Stimulated activated effector memory CD8-positive, alpha-beta T cell treated with anti-CD3 and anti-CD28 coated beads, Interleukin-12 subunit alpha, Interleukin-12 subunit beta, amount 100 ng/mL, for 72 hours (primary cell): ENCODE results near the gene HDAC9.

Experiments
- ATAC-seq: fragments of 150-1000 bp; cut with Tn5 transposase; 2 replicates; pipeline ENCODE4 v1.10.0; 2021
- DNase-seq, 2 donors: peaks; one replicate each; pipeline ENCODE4 v3.0.0; 2021 to 2022; ENCODE audit warnings: low spot score in 2 of 2
- H3K27ac Mint-ChIP-seq: one replicate; pipeline ENCODE4 v1.8.0; 2022; ENCODE audit warnings: mild to moderate bottlenecking, mixed read lengths
- H3K36me3 Mint-ChIP-seq: one replicate; pipeline ENCODE4 v1.8.0; 2022; ENCODE audit warnings: mild to moderate bottlenecking, mixed read lengths
- H3K4me1 Mint-ChIP-seq: one replicate; pipeline ENCODE4 v1.8.0; 2022; ENCODE audit warnings: mixed read lengths
- H3K4me3 Mint-ChIP-seq: one replicate; pipeline ENCODE4 v1.8.0; 2022; ENCODE audit warnings: mild to moderate bottlenecking, mixed read lengths
- H3K9me3 Mint-ChIP-seq: one replicate; pipeline ENCODE4 v1.8.0; 2022; ENCODE audit warnings: mixed read lengths

HDAC9 gene

DNA sequence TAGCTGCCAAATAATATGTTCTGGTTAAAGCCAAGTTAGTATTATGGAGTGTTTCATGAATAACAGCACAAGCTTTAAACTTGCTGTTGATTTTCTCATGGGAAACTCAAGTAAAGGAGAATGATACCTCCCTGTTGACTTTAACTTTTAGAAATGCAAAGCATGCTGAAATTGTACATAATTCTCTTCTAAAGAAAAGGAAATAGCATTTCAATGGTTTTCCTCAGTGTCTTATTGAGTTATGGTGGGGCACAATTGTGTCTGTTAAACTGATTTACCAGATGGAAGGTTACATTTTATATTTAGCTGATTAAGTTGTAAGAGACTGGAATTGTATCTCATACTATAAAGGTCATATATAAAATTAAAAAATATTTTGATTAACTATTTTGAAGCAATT, 119.3 kb downstream of the HDAC9 start:
- no peak overlapping the region for H3K4me3 Mint-ChIP-seq
- no peak for ATAC-seq
- no peak for DNase-seq
- peaks cover 11% of the 10 kb centered on the region for H3K36me3 Mint-ChIP-seq
- peaks cover 6% of the 10 kb centered on the region for H3K9me3 Mint-ChIP-seq
- peaks cover 7% of the 10 kb centered on the region for H3K4me1 Mint-ChIP-seq
- no peak overlapping the region for H3K27ac Mint-ChIP-seq

DNA sequence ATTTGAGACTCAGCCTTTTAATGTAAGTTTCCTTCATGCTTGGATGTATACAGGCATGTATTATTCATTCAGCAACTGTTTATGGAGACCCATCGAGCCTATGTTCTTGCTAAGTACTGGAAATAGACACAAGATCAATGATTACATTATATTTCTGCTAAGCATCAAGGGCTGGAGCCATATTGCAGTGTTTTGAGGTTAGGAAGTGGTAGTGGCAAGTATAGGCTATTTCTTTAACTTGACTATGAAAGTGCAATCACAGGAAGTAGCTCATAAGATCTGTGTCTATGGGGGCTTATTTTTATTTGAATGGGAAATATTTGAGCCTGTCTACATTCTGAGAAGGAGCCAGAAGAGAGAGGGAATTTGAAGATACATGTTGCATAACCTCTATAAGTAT, 123.8 kb downstream of the HDAC9 start:
- peaks cover 5% of the 10 kb centered on the region for H3K9me3 Mint-ChIP-seq
- DNase-seq (no peak), ATAC-seq (no peak)
- H3K36me3 Mint-ChIP-seq: peaks cover 25% of the 10 kb centered on the region
- peak overlapping the region; percentile 21 for H3K27ac Mint-ChIP-seq
- no peaks in the 10 kb centered on the region for H3K4me1 Mint-ChIP-seq
- H3K4me3 Mint-ChIP-seq: no peak overlapping the region

DNA sequence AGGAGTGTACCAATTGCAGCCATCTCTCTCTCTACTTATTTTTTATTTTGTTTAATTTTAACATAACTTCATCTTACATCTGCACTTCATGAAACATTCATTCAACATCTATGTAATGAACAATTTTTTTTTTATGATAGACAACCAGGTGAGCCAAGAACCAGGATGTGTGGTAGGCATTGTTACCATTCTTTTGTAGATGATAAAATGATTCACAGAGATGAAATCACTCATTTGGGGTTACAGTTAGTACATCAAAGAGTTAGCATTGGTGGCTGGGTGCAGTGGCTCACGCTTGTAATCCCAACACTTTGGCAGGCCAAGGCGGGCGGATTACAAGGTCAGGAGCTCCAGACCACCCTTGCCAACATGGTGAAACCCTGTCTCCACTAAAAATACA, 127.8 kb downstream of the HDAC9 start:
- ATAC-seq (peak; percentile 56), DNase-seq (no peak)
- peaks cover 18% of the 10 kb centered on the region for H3K36me3 Mint-ChIP-seq
- H3K9me3 Mint-ChIP-seq: no peaks in the 10 kb centered on the region
- H3K27ac Mint-ChIP-seq: no peak overlapping the region
- no peak overlapping the region for H3K4me3 Mint-ChIP-seq
- H3K4me1 Mint-ChIP-seq: no peaks in the 10 kb centered on the region

DNA sequence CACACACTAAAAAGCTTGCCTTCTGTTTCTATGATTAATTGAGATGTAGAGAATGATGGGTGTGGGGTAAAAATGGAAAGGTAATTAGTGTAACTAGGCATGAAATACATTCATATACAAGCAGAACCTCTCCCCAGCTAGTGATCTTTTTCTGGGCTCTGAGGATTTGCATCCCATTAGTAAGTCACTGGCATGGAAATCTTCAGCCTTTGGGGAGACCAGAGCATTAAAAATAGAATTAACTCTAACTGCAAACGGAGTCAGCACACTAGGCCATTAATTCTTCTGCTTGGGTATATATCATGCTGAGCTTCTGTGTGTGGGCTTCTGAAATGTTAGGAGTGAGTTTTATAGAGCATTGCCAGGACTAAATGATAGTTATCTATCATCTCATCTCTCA, 128.9 kb downstream of the HDAC9 start:
- no peak overlapping the region for H3K27ac Mint-ChIP-seq
- no peak for ATAC-seq
- peaks cover 18% of the 10 kb centered on the region for H3K36me3 Mint-ChIP-seq

DNA sequence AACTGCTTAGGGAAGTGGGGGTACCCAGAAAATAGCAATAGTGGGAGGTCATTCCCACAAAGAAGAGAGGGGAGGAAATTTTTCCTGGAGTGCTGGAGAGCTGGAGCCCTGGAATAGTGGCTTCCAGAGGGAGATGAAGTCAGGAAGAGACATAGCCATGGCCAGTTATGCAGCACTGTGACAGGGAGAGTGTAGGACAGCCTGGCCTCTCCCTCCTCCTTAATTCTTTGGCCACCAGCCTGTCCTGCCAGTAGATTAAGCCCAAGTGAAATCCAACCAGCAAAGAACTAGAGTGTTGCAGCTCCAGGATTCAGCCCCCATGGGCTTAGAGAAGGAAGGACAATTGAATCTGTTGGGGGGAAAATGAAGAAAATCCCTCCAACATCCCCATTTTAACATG, 130.5 kb downstream of the HDAC9 start:
- no peaks in the 10 kb centered on the region for H3K9me3 Mint-ChIP-seq
- H3K4me1 Mint-ChIP-seq: no peaks in the 10 kb centered on the region
- ATAC-seq (no peak), DNase-seq (no peak)
- no peak overlapping the region for H3K27ac Mint-ChIP-seq
- no peak overlapping the region for H3K4me3 Mint-ChIP-seq
- peaks cover 12% of the 10 kb centered on the region for H3K36me3 Mint-ChIP-seq

More for the DNA sequence above, 128.9 kb downstream of the HDAC9 start:
- DNase-seq: no peak
- H3K4me3 Mint-ChIP-seq: no peak overlapping the region
- H3K4me1 Mint-ChIP-seq: no peaks in the 10 kb centered on the region
- no peaks in the 10 kb centered on the region for H3K9me3 Mint-ChIP-seq

DNA sequence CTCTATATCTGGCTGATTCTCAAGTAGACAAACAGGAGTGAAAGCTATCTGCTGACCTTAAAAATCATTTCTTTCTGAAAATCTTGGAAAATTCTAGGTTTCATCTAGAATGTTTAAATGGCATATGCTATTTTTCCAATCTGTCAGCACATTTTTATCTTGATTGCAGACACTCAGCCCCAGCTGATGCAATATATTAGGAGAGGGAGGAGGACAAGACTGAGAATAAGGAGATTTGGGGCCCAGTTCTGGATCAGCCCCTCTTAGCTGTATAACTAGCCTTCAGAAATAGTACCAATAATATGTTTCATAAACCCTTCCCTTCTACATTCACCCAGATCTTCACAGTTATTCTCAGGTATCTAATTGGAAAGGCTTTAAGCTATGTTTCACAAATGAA, 131.2 kb downstream of the HDAC9 start:
- no peak overlapping the region for H3K27ac Mint-ChIP-seq
- H3K4me1 Mint-ChIP-seq: no peaks in the 10 kb centered on the region
- ATAC-seq: no peak
- peaks cover 11% of the 10 kb centered on the region for H3K36me3 Mint-ChIP-seq
- H3K4me3 Mint-ChIP-seq: no peak overlapping the region
- no peak for DNase-seq
- no peaks in the 10 kb centered on the region for H3K9me3 Mint-ChIP-seq

DNA sequence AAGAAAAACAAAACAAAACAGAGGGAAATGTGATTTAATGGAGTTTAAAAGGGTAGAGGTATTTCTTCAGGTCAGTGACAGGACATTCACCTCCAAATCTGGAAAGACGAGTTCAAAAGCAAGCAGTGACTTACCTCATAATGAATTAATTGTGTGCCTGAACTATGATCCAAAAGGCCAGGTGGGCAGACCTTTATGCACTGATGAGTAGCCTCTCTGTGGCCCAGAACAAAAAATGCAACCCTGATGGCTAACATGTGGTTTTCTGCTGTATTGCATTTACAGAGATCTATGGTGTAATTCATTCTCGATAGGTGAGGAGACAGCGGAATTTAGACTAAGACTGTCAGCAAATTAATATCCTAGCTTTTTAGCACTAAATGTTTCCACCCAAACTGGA, 142.0 kb downstream of the HDAC9 start:
- ATAC-seq: no peak
- H3K27ac Mint-ChIP-seq: peak overlapping the region; percentile 96
- H3K4me1 Mint-ChIP-seq: peaks cover 32% of the 10 kb centered on the region
- H3K36me3 Mint-ChIP-seq: peaks cover 12% of the 10 kb centered on the region
- DNase-seq: no peak
- no peaks in the 10 kb centered on the region for H3K9me3 Mint-ChIP-seq
- no peak overlapping the region for H3K4me3 Mint-ChIP-seq

DNA sequence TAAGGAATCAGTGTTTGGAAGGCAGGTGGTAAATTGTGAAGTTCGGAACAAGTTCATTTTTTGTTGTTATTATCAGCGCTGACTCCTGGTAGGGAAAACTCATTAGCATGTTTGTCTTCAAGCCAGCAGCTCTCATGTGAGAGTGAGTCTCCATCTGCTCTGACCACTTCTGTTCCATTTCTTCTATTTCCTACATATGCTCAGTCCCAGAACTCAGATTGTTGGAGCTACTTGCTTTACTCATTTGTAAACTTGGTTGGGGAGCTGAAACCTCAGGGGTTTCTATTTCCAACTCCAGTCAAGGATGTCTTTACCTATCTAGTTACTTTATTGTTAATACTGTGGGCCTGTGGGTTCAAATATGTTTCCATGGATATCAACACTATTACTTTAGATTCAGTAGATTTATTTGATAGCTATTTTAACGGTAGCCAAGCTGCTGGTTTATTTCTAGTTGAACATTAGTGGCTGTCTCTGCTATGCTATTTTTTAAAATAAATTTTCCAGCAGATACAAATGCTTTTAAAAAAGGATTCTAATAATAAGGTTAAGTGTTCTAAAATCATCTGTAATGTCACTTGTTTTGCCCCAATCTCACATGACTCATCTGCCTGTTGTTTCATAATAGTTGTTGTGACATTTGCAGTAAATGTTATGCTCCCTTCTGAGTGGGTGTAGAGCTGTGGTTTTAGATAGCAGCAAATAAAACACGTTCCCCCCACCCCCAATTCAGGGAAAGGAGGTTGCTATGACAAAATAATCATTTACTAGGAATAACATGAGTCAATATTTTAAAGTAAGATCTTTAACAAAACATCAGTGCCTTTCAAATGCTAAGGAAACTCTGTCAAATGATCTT, 143.3 kb downstream of the HDAC9 start:
- H3K9me3 Mint-ChIP-seq: no peaks in the 10 kb centered on the region
- H3K4me3 Mint-ChIP-seq: peak overlapping the region; percentile 37
- DNase-seq (peak in 1 of 2 donors; percentile 53), ATAC-seq (peak; percentile 93)
- H3K27ac Mint-ChIP-seq: peak overlapping the region; percentile 96
- peaks cover 32% of the 10 kb centered on the region for H3K4me1 Mint-ChIP-seq
- peaks cover 12% of the 10 kb centered on the region for H3K36me3 Mint-ChIP-seq

DNA sequence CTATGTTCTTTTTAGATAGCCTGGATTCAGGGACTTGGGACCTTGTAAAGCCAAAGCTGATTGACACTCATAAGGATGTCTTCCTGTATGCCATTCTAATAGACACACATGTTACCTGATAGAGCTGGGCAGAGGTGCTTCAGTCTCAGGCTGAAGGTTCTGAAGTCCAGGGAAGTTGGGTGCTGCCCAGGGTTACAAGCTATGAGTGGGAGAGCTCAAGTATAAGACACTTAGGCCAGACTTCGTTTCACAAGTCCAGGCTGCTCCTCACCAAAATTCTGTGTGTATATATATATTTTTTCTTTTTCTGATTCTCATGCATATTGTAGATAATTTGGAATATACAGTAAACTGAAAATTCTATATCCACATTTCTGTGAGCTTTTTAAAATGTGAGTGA, 144.2 kb downstream of the HDAC9 start:
- DNase-seq (no peak), ATAC-seq (no peak)
- peak overlapping the region; percentile 96 for H3K27ac Mint-ChIP-seq
- H3K4me3 Mint-ChIP-seq: peak overlapping the region; percentile 37
- peaks cover 12% of the 10 kb centered on the region for H3K36me3 Mint-ChIP-seq
- H3K9me3 Mint-ChIP-seq: no peaks in the 10 kb centered on the region
- peaks cover 36% of the 10 kb centered on the region for H3K4me1 Mint-ChIP-seq

DNA sequence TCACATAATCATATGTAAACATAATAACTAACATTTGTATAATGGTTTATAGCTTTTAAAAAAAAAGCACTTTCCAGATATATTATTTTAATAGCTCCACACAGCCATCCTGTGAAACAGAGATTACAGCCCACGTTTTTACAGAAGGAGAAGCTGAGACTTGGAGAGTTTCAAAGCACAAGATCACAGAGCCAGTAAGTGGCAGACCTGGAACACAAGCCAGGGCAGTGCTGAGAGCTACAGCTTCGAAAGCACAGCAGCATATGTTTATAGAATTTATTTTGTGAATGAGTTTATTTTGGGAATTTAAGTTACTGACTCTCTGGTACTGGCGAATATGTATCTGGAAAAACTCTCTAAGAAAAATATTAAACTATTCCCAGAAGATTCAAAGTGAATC, 149.4 kb downstream of the HDAC9 start:
- H3K27ac Mint-ChIP-seq: peak overlapping the region; percentile 11
- no peak overlapping the region for H3K4me3 Mint-ChIP-seq
- H3K4me1 Mint-ChIP-seq: peaks cover 17% of the 10 kb centered on the region
- no peak for DNase-seq
- no peaks in the 10 kb centered on the region for H3K9me3 Mint-ChIP-seq
- peaks cover 43% of the 10 kb centered on the region for H3K36me3 Mint-ChIP-seq
- ATAC-seq: no peak

DNA sequence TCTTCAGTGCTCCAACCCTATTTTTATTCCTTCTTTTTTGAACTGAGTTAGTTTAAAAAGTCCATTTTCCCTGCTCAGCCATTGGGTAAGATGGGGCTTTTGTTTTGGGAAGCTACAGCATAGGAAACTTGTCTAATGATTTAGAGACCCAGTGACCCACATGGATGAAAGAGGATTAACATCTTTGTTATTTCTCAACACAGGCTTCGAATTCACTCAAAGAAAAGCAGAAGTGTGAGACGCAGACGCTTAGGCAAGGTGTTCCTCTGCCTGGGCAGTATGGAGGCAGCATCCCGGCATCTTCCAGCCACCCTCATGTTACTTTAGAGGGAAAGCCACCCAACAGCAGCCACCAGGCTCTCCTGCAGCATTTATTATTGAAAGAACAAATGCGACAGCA, 152.0 kb downstream of the HDAC9 start:
- no peak for ATAC-seq
- H3K4me1 Mint-ChIP-seq: peaks cover 12% of the 10 kb centered on the region
- no peak overlapping the region for H3K4me3 Mint-ChIP-seq
- no peak for DNase-seq
- H3K36me3 Mint-ChIP-seq: peaks cover 46% of the 10 kb centered on the region
- peak overlapping the region; percentile 94 for H3K27ac Mint-ChIP-seq
- no peaks in the 10 kb centered on the region for H3K9me3 Mint-ChIP-seq

DNA sequence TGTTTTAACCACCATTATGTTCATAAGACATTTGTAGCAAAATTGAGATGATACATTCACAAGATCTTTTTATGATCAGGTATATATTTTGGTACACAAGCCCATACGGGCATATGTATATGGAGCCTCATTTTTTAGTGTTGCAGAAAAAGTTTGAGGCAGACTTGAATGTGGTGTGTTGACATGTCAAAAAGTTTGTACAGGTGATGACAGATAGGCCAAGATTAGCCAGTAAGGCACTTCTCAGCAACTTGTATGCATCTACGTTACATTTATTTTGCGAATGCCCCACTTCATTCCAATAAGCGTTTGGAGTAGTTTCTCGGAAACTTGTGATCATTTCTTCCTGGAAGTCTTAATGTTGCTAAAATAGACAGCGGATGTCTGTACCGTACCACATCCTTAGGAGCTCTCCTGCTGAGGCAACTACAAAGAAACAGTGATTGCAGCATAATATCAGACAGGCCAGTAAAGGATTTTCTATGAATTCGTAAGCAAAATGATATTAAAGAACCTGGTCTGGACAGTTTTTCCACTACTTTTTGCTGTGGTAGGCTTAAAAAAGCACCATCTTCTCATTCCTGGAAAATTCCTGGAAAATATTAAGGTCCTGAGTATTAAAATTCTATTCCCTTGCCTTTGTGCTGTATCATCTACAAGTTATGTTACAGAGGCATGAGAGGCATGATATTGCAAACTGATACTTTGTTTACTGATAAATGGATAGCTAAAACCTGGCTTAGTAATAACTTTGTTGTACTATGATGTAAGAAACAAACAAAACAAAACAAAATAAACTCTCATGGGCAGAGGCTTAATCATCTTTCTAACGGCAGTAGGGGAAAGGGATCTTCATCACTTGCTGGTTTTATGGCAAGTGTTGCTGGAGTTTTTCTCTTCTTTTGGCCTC, 153.6 kb downstream of the HDAC9 start:
- H3K4me1 Mint-ChIP-seq: peaks cover 12% of the 10 kb centered on the region
- no peak for DNase-seq
- peak overlapping the region; percentile 60 for H3K4me3 Mint-ChIP-seq
- peaks cover 46% of the 10 kb centered on the region for H3K36me3 Mint-ChIP-seq
- peak; percentile 90 for ATAC-seq
- H3K27ac Mint-ChIP-seq: peak overlapping the region; percentile 94
- no peaks in the 10 kb centered on the region for H3K9me3 Mint-ChIP-seq

DNA sequence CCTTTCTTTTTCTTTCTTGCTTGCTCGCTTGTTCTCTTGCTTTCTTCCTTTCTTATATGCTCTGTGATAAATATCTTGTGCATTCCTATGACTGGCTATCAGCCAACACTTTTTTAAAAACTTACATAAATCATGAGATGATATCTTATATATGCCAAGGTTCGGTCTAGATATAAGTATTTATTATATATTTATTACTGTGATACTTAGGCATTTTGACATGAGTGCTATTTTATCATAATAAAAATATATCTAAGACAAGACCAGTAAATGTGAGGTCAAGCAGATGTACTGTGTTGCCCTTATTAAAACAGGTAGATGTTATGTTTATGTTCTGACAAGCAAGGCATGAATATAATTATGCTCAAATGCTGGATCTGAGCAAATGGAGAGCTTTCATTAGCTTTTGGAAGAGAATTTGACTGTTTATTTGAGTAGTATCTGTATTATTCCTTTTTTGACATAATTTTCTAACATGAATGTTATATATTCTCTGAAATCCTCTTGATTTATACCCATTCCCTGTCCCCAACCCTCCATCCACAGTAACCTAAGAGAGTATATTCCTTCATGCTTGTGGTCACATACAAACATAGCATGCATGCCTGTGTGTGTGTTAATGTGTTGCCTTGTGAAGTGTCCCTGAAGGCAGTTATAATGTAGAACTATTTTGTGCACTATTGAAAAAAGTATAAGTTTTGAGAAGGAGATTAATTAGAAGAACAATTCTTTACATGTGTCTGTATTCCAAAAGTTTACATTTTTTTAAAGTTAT, 158.0 kb downstream of the HDAC9 start:
- no peaks in the 10 kb centered on the region for H3K9me3 Mint-ChIP-seq
- peaks cover 1% of the 10 kb centered on the region for H3K4me1 Mint-ChIP-seq
- DNase-seq: no peak
- ATAC-seq: no peak
- H3K27ac Mint-ChIP-seq: no peak overlapping the region
- no peak overlapping the region for H3K4me3 Mint-ChIP-seq
- peaks cover 17% of the 10 kb centered on the region for H3K36me3 Mint-ChIP-seq

DNA sequence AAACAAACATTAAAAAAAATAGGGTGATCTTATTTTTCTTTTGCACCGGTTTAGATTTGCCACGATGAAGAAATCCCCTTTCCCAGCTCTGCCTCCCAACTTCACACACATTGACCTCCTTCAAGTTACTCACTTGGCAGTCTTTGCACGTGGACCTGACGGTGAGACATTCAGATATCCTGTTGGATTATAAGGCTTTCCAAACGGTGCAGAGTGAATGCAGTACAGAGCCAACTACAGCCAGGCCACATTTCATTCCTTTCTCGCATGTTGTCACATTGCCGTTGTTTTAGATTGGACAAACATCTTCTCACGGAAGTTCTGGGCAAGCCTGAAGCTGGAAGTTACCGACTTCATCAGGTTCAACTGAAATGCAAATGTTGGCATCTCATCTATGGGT, 159.2 kb downstream of the HDAC9 start:
- H3K9me3 Mint-ChIP-seq: no peaks in the 10 kb centered on the region
- H3K36me3 Mint-ChIP-seq: peaks cover 6% of the 10 kb centered on the region
- ATAC-seq: no peak
- no peak overlapping the region for H3K4me3 Mint-ChIP-seq
- H3K4me1 Mint-ChIP-seq: no peaks in the 10 kb centered on the region
- no peak for DNase-seq
- H3K27ac Mint-ChIP-seq: no peak overlapping the region

DNA sequence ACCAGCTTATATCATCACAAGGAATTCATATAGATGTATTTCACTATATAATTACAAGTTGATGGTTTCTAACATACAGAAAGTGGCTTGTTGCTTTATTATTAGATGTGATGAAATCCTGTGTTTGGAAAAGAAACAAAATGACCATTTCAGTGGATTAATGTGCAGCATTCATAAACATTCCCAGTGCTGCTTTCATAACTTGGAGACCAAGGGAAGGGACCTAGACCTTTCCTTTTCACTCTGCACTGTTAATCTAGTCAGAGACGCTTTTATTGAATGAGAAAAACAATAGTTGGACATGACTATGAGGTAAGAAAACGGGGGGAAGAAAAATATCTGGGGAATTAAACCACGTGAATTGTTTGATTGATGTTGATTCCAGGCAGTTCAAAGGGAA, 160.0 kb downstream of the HDAC9 start:
- Mint-ChIP-seq H3K4me1 (no peaks in the 10 kb centered on the region), H3K36me3 (no peaks in the 10 kb centered on the region), H3K27ac (no peak overlapping the region), H3K9me3 (no peaks in the 10 kb centered on the region), H3K4me3 (no peak overlapping the region)
- ATAC-seq (no peak), DNase-seq (no peak)
